ENCODE results near the gene ASMTL. TPM values are rescaled to one million over a fixed set of nuclear protein-coding genes. Genes with fewer than 3 reads are reported as not detected.

ASMTL gene
- total and polyA plus RNA-seq, 2 experiments from 2014 or later: 10.1 to 31.0 TPM

DNA sequence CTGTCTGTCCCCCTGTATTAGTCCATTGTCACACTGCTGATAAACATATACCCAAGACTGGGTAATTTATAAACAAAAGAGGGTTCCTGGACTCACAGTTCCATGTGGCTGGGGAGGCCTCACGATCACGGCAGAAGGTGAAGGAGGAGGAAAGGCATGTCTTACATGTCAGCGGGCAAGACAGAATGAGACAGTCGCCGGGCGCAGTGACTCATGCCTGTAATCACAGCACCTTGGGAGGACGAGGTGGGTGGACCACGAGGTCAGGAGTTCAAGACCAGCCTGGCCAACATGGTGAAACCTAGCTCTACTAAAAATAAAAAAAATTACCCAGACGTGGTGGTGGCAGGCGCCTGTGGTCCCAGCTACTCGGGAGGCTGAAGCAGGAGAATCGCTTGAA is 91.4 kb downstream of the ASMTL start:
- Histone ChIP-seq H3K4me3 (no peak overlapping the region), H3K36me3 (replicated peaks; ENCODE audit: insufficient read depth, low read depth) (no peaks in the 10 kb centered on the region), H2AFZ (no peak overlapping the region), H3K27me3 (no peaks in the 10 kb centered on the region), H3K27ac (no peak overlapping the region), H3K9me2 (replicated peaks; ENCODE audit: insufficient read depth) (no peaks in the 10 kb centered on the region), H4K20me1 (ENCODE audit: insufficient read depth, poor library complexity, severe bottlenecking) (no peaks in the 10 kb centered on the region), H3K9me3 (ENCODE audit: low read depth) (no peaks in the 10 kb centered on the region), H3K79me2 (no peaks in the 10 kb centered on the region), H3K4me1 (ENCODE audit: insufficient read depth) (no peaks in the 10 kb centered on the region), H3K4me2 (no peak overlapping the region)
- no peak for DNase-seq (ENCODE audit: low spot score)
- TF ChIP-seq EZH2 (IDR thresholded peaks at IDR 0.05; ENCODE audit: borderline replicate concordance) (no peak), EZH2phosphoT487 (IDR thresholded peaks at IDR 0.05; ENCODE audit: low read depth, severe bottlenecking, unreplicated experiment) (no peak)
- TF ChIP-seq, protein P1, sequence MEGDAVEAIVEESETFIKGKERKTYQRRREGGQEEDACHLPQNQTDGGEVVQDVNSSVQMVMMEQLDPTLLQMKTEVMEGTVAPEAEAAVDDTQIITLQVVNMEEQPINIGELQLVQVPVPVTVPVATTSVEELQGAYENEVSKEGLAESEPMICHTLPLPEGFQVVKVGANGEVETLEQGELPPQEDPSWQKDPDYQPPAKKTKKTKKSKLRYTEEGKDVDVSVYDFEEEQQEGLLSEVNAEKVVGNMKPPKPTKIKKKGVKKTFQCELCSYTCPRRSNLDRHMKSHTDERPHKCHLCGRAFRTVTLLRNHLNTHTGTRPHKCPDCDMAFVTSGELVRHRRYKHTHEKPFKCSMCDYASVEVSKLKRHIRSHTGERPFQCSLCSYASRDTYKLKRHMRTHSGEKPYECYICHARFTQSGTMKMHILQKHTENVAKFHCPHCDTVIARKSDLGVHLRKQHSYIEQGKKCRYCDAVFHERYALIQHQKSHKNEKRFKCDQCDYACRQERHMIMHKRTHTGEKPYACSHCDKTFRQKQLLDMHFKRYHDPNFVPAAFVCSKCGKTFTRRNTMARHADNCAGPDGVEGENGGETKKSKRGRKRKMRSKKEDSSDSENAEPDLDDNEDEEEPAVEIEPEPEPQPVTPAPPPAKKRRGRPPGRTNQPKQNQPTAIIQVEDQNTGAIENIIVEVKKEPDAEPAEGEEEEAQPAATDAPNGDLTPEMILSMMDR (IDR thresholded peaks at IDR 0.05; ENCODE audit: poor library complexity): no peak
- 86% methylated on average over 12 of the region's 12 CpGs for WGBS (ENCODE audit: low lambda C conversion rate, missing lambda C conversion rate)

DNA sequence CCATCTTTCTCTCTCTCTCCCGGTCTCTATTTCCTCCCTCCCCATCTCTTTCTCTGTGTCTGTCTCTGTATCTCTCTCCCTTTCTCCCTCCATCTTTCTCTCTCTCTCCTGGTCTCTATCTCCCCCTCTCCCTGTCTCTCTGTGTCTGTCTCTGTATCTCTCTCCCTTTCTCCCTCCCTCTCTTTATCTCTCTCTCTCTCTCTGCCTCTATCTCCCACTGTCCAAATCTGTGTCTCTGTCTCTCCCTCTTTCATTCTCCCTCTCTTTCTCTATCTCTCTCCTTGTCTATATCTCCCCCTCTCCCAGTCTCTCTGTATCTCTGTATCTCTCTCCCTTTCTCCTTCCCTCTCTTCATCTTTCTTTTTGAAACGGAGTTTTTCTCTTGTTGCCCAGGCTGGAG is 92.5 kb downstream of the ASMTL start:
- no peaks in the 10 kb centered on the region for H3K9me2 ChIP-seq (replicated peaks; ENCODE audit: insufficient read depth)
- TF ChIP-seq EZH2 (IDR thresholded peaks at IDR 0.05; ENCODE audit: borderline replicate concordance): no peak
- TF ChIP-seq, protein P1 (IDR thresholded peaks at IDR 0.05; ENCODE audit: poor library complexity): no peak
- no peaks in the 10 kb centered on the region for H3K9me3 ChIP-seq (ENCODE audit: low read depth)
- no peaks in the 10 kb centered on the region for H4K20me1 ChIP-seq (ENCODE audit: insufficient read depth, poor library complexity, severe bottlenecking)
- H3K27me3 ChIP-seq: no peaks in the 10 kb centered on the region
- 100% methylated on average over 1 of the region's 2 CpGs for whole genome bisulfite sequencing (ENCODE audit: low lambda C conversion rate, missing lambda C conversion rate)
- H3K79me2 ChIP-seq: no peaks in the 10 kb centered on the region
- no peaks in the 10 kb centered on the region for H3K4me1 ChIP-seq (ENCODE audit: insufficient read depth)
- H3K36me3 ChIP-seq (replicated peaks; ENCODE audit: insufficient read depth, low read depth): no peaks in the 10 kb centered on the region
- no peak overlapping the region for H3K27ac ChIP-seq
- no peak overlapping the region for H2AFZ ChIP-seq
- DNase-seq (ENCODE audit: low spot score): no peak
- H3K4me3 ChIP-seq: no peak overlapping the region
- H3K4me2 ChIP-seq: no peak overlapping the region

DNA sequence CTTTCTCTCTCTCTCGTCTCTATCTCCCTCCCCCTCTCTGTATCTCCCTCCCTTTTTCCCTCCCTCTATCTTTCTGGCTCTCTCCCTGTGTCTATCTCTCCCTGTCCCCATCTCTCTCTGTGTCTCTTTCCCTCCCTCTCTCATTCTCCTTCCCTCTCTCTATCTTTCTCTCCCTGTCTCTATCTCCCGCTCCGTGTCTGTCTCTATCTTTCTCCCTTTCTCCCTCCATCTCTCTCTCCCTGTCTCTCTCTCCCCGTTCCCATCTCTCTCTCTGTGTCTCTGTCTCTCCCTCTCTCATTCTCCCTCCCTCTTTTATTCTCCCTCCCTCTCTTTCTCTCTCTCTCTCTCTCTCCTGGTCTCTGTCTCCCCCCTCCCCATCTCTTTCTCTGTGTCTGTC is 93.2 kb downstream of the ASMTL start:
- no peak for TF ChIP-seq EZH2 (IDR thresholded peaks at IDR 0.05; ENCODE audit: borderline replicate concordance)
- TF ChIP-seq EZH2phosphoT487 (IDR thresholded peaks at IDR 0.05; ENCODE audit: low read depth, severe bottlenecking, unreplicated experiment): no peak
- TF ChIP-seq, protein P1 (IDR thresholded peaks at IDR 0.05; ENCODE audit: poor library complexity): no peak
- H3K4me2 ChIP-seq: no peak overlapping the region
- no CpG with 5 or more reads among the region's 4 CpGs for WGBS (ENCODE audit: low lambda C conversion rate, missing lambda C conversion rate)

More for the DNA sequence above, 93.2 kb downstream of the ASMTL start:
- Histone ChIP-seq H3K36me3 (replicated peaks; ENCODE audit: insufficient read depth, low read depth) (no peaks in the 10 kb centered on the region), H3K4me3 (no peak overlapping the region), H3K9me2 (replicated peaks; ENCODE audit: insufficient read depth) (no peaks in the 10 kb centered on the region), H3K4me1 (ENCODE audit: insufficient read depth) (no peaks in the 10 kb centered on the region), H3K9me3 (ENCODE audit: low read depth) (no peaks in the 10 kb centered on the region), H2AFZ (no peak overlapping the region), H3K79me2 (no peaks in the 10 kb centered on the region), H3K27me3 (no peaks in the 10 kb centered on the region), H3K27ac (no peak overlapping the region), H4K20me1 (ENCODE audit: insufficient read depth, poor library complexity, severe bottlenecking) (no peaks in the 10 kb centered on the region)
- DNase-seq (ENCODE audit: low spot score): no peak

All from hepatocyte (in vitro differentiated cells).